Measurements from ENCODE around the gene STXBP2.

STXBP2 gene

DNA sequence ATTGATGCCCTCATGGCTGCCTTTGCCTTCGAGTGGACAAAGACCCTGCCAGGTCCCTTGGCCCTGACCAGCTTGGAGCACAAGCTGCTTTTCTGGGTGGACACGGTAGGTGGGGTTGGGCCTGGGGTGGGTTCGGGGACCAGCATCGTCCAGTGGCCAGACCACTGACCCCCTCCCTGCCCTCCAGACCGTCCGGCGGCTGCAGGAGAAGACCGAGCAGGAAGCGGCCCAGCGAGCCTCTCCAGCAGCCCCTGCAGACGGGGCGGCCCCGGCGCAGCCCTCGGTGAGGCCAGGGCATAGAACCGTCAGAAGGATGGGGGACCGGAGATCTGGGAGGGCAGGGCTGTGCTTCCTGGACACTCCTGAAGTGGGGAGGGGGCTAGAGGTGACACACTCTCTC lies 30.6 kb upstream of the STXBP2 start:
- no peaks in the 10 kb centered on the region for H3K4me1 ChIP-seq (ENCODE audit: low read length)
- H2AFZ ChIP-seq (ENCODE audit: low read length), result no peak overlapping the region
- no peak for DNase-seq
- H3K27ac ChIP-seq (ENCODE audit: low read length), result no peak overlapping the region
- H4K20me1 ChIP-seq (ENCODE audit: insufficient read depth, low read length), result no peaks in the 10 kb centered on the region
- no peaks in the 10 kb centered on the region for H3K79me2 ChIP-seq (ENCODE audit: low read length)
- peaks cover 77% of the 10 kb centered on the region for H3K27me3 ChIP-seq (replicated peaks; ENCODE audit: insufficient read depth, low read length)
- H3K4me3 ChIP-seq (ENCODE audit: low read length), result no peak overlapping the region
- no peaks in the 10 kb centered on the region for H3K9me2 ChIP-seq (replicated peaks; ENCODE audit: insufficient read depth, low read length)
- no peak overlapping the region for H3K4me2 ChIP-seq (ENCODE audit: low read depth, low read length)
- no peaks in the 10 kb centered on the region for H3K36me3 ChIP-seq (replicated peaks; ENCODE audit: insufficient read depth, low read length)
- TF ChIP-seq, protein P1, sequence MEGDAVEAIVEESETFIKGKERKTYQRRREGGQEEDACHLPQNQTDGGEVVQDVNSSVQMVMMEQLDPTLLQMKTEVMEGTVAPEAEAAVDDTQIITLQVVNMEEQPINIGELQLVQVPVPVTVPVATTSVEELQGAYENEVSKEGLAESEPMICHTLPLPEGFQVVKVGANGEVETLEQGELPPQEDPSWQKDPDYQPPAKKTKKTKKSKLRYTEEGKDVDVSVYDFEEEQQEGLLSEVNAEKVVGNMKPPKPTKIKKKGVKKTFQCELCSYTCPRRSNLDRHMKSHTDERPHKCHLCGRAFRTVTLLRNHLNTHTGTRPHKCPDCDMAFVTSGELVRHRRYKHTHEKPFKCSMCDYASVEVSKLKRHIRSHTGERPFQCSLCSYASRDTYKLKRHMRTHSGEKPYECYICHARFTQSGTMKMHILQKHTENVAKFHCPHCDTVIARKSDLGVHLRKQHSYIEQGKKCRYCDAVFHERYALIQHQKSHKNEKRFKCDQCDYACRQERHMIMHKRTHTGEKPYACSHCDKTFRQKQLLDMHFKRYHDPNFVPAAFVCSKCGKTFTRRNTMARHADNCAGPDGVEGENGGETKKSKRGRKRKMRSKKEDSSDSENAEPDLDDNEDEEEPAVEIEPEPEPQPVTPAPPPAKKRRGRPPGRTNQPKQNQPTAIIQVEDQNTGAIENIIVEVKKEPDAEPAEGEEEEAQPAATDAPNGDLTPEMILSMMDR (IDR thresholded peaks at IDR 0.05; ENCODE audit: low read length), result no peak
- TF ChIP-seq EZH2phosphoT487 (IDR thresholded peaks at IDR 0.05; ENCODE audit: low read length) (no peak), EZH2 (optimal IDR thresholded peaks at IDR 0.05; ENCODE audit: low read depth, low read length) (no peak)
- no peaks in the 10 kb centered on the region for H3F3A ChIP-seq (ENCODE audit: insufficient read depth, low read length)
- no peaks in the 10 kb centered on the region for H3K9me3 ChIP-seq (replicated peaks; ENCODE audit: insufficient read depth, low read length)
- H3K9ac ChIP-seq (ENCODE audit: low read length), result no peak overlapping the region

DNA sequence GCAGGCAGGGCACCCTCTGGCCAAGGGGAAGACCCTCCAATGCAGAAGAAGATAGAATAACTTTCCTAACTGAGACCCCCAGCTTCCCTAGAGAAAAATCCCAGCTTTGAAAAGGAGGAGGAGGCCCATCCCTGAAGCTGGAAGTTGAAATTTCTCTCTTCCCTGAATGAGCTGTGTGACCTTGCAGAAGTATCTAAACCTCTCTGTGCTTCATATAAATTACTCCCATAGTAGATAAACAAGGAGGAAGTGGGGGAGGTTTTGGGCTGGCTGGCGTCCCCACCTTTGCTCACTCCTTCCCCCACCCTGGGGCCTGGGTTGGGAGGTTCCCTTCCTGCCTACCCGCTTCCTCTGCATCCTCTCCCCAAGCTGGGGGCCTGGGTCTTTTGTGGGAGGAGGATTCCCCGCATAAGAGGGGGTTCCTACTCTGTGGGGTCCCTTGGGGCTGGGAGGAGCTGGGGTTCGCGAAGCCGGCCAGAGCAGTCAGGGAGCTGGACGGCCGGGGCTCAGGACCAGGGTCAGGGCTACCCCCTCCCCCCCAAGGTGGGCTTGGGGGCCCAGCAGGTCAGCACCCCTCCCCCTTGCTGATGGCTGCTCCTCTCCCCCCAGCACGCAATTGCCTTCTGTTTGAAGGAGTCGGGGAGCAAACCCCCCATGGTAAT lies 29.6 kb upstream of the STXBP2 start:
- no peak for DNase-seq
- Histone ChIP-seq H3K4me2 (ENCODE audit: low read depth, low read length) (no peak overlapping the region), H3K79me2 (ENCODE audit: low read length) (no peaks in the 10 kb centered on the region), H3K9me2 (replicated peaks; ENCODE audit: insufficient read depth, low read length) (no peaks in the 10 kb centered on the region), H2AFZ (ENCODE audit: low read length) (no peak overlapping the region), H3K36me3 (replicated peaks; ENCODE audit: insufficient read depth, low read length) (no peaks in the 10 kb centered on the region), H3K9me3 (replicated peaks; ENCODE audit: insufficient read depth, low read length) (no peaks in the 10 kb centered on the region), H3K9ac (ENCODE audit: low read length) (no peak overlapping the region), H4K20me1 (ENCODE audit: insufficient read depth, low read length) (no peaks in the 10 kb centered on the region), H3K27ac (ENCODE audit: low read length) (no peak overlapping the region), H3K4me3 (ENCODE audit: low read length) (no peak overlapping the region), H3K4me1 (ENCODE audit: low read length) (no peaks in the 10 kb centered on the region), H3K27me3 (replicated peaks; ENCODE audit: insufficient read depth, low read length) (peaks cover 80% of the 10 kb centered on the region), H3F3A (ENCODE audit: insufficient read depth, low read length) (no peaks in the 10 kb centered on the region)
- TF ChIP-seq, protein P1 (IDR thresholded peaks at IDR 0.05; ENCODE audit: low read length), result no peak
- TF ChIP-seq EZH2phosphoT487 (IDR thresholded peaks at IDR 0.05; ENCODE audit: low read length), result no peak
- no peak for TF ChIP-seq EZH2 (optimal IDR thresholded peaks at IDR 0.05; ENCODE audit: low read depth, low read length)

DNA sequence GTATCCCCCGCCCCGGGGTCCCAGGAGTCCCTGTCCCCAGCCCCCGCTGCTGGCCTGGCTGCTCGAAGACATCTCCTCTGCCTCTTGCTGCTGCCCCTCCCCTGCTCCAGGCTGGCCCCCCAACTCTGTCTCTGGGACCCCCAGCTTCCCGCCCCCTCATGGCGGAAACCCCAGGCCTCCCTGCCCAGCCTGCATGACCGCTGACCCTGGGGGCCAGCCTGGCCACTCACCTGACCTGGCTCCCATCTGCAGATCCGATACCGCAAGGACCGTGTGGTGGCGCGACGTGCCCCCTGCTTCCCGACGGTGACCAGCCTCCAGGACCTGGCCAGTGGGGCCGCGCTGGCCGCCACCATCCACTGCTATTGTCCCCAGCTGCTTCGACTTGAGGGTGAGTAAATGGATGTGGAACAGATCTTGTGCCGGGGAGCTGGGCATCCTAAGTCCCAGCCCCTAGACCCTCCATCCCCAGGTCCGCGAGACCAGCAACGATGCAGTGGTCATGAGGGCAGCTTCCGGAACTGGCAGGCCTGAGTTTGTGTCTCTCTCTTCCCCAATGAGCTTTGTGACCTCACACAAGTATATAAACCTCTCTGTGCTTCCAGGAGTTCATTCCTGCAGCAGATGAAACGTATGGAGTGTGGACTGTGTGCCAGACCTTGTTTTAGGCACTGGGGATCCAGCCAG lies 28.9 kb upstream of the STXBP2 start:
- Histone ChIP-seq H3K36me3 (replicated peaks; ENCODE audit: insufficient read depth, low read length) (no peaks in the 10 kb centered on the region), H3K9ac (ENCODE audit: low read length) (no peak overlapping the region), H3K9me3 (replicated peaks; ENCODE audit: insufficient read depth, low read length) (no peaks in the 10 kb centered on the region), H3K4me1 (ENCODE audit: low read length) (no peaks in the 10 kb centered on the region), H4K20me1 (ENCODE audit: insufficient read depth, low read length) (no peaks in the 10 kb centered on the region), H3K9me2 (replicated peaks; ENCODE audit: insufficient read depth, low read length) (no peaks in the 10 kb centered on the region), H3K4me3 (ENCODE audit: low read length) (no peak overlapping the region), H3K27me3 (replicated peaks; ENCODE audit: insufficient read depth, low read length) (peaks cover 79% of the 10 kb centered on the region), H3K4me2 (ENCODE audit: low read depth, low read length) (no peak overlapping the region), H2AFZ (ENCODE audit: low read length) (no peak overlapping the region), H3F3A (ENCODE audit: insufficient read depth, low read length) (no peaks in the 10 kb centered on the region), H3K79me2 (ENCODE audit: low read length) (no peaks in the 10 kb centered on the region), H3K27ac (ENCODE audit: low read length) (no peak overlapping the region)
- no peak for DNase-seq
- no peak for TF ChIP-seq EZH2phosphoT487 (IDR thresholded peaks at IDR 0.05; ENCODE audit: low read length)
- no peak for TF ChIP-seq EZH2 (optimal IDR thresholded peaks at IDR 0.05; ENCODE audit: low read depth, low read length)
- TF ChIP-seq, protein P1 (IDR thresholded peaks at IDR 0.05; ENCODE audit: low read length), result no peak

All from MM.1S (cell line).